Duodenal mucosa (tissue), 2 donors: Measurements from ENCODE around the gene CXCL12.
A peak's percentile ranks its signal among the peaks of the same experiment; 100 is the strongest.

Experiments
- H3K27ac ChIP-seq: one replicate; pipeline ENCODE4 v1.7.0; 2013; ENCODE audit warnings: low read depth, low read length
- H3K27me3 ChIP-seq, 2 donors: one replicate each; pipeline ENCODE4 v1.7.0; 2013; ENCODE audit warnings: low read length in 2 of 2, control low read depth in 1 of 2; ENCODE audit not compliant: insufficient read depth in 2 of 2, control insufficient read depth in 1 of 2
- H3K36me3 ChIP-seq, 2 donors: one replicate each; pipeline ENCODE4 v1.7.0; 2013; ENCODE audit warnings: low read length in 2 of 2, control low read depth in 1 of 2; ENCODE audit not compliant: insufficient read depth in 2 of 2, control insufficient read depth in 1 of 2
- H3K4me1 ChIP-seq, 2 donors: one replicate each; pipeline ENCODE4 v1.7.0; 2013; ENCODE audit warnings: low read length in 2 of 2, control low read depth in 1 of 2; ENCODE audit not compliant: insufficient read depth in 2 of 2, control insufficient read depth in 1 of 2
- H3K4me3 ChIP-seq, 2 donors: one replicate each; pipeline ENCODE4 v1.7.0; 2013; ENCODE audit warnings: low read length in 2 of 2, low read depth in 1 of 2
- H3K9ac ChIP-seq, 2 donors: one replicate each; pipeline ENCODE4 v1.7.0; 2013; ENCODE audit warnings: low read length in 2 of 2, low read depth in 1 of 2
- H3K9me3 ChIP-seq, 2 donors: one replicate each; pipeline ENCODE4 v1.7.0; 2013; ENCODE audit warnings: low read length in 2 of 2, control low read depth in 1 of 2; ENCODE audit not compliant: control insufficient read depth in 1 of 2

The CXCL12 gene

DNA sequence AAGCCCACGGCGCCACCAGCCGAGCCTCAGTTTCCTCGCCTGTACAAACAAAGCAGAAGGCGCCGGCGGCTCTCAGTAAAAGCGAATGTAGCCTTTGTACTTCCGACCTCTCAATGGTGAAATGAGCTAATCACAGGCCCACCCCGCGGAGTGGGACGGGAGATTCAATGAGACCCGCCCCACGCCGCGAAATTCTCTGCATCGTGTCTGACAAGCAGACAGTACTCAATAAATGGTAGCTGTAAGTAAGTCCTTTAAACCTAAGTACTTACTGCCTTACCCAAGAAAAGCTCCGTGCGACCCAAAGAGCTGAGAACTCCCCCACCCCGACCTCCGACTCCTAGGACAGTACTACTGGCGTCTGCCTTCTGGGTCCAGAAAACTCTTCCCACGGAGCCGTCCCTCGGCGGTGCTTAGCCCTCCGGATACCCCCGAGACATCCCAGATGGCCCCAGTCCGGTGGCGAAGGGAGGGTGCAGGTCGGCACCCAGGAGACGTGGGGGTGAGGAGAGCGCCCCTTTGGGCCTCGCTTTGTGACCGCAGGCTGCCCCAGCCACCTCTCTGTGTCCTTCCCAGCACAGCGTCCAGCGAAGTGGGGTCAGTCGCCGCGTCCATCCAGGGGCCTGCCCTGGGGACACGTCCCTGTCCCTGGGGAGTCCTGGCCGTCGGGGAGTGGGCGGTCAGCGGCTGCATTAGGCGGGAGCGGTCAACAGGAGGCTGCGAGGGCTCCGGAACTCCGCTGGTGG lies 972 bp upstream of the CXCL12 start:
- no peak overlapping the region for H3K27ac ChIP-seq
- H3K27me3 ChIP-seq = peaks cover 16 to 18% of the 10 kb centered on the region in 2 donors
- H3K4me3 ChIP-seq = peak overlapping the region; percentile 22 to 53
- H3K4me1 ChIP-seq = peaks cover 0 to 5% of the 10 kb centered on the region in 2 donors
- no peak overlapping the region for H3K9ac ChIP-seq
- H3K9me3 ChIP-seq = no peaks in the 10 kb centered on the region
- H3K36me3 ChIP-seq = no peaks in the 10 kb centered on the region

DNA sequence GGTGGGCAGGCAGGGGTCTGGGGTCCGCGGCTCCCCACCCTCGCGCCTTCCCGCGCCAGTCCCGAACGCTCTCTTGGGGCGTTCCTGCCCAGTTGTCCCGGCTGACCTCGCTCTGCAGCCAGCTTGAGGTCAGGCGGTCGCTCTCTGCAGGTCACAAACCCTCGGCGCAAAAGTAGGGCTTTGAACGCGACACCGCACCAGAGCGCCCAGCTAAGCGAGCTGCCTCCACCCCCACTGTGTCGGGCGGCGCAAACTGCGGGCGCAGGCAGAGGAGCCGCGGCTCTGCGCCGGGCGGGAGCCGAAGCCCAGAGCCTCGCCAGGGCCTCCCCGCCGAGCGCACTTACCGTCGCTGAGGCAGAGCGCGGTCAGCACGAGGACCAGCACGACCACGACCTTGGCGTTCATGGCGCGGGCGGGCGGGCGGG lies 284 bp downstream of the CXCL12 start:
- peak overlapping the region in 1 of 2 donors; percentile 32 for H3K9ac ChIP-seq
- H3K9me3 ChIP-seq = no peaks in the 10 kb centered on the region
- no peaks in the 10 kb centered on the region for H3K36me3 ChIP-seq
- peaks cover 16 to 18% of the 10 kb centered on the region in 2 donors for H3K27me3 ChIP-seq
- H3K27ac ChIP-seq = no peak overlapping the region
- peak overlapping the region; percentile 38 to 66 for H3K4me3 ChIP-seq
- peaks cover 0 to 5% of the 10 kb centered on the region in 2 donors for H3K4me1 ChIP-seq

DNA sequence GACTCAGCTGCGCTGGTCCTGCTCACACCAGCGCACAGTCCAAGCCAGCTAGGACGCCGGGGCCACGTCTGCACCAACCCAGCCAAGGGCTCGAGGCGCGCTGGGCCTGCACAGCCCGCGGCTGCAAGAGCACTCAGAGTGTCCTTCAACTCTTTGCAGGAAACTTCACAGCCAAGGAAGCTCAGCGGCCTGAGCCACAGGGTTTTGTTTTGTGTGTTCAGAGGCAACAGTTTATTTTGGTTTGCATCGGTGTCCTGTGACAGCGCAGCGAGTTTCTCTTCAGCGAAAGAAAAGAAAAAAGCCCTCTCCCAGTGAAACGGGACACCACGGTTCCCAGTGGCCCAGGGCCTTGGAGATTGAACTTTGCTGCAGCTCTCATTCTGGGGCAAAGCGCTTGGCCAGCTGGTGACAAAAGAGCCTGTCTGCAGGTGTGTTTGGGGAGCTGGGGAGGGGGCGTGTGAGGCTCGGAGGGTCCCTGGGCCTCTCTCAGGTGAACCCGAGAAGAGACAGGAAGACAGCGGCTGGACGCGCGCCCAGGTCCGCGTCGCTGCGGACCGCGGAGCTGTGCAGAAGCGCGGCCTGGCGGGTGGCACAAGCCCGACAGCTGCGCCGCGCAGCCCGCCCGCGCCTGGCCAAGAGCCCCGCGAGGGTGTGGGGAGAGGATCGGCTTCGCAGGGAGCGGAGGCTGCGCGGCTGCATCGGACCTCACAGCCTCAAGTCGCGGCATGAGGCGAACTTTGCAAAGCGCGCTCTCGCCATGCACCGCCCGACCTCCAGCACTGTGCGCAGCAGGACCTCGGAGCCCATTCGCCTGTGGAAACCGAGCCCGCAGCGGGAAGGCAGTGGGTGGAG lies 922 bp downstream of the CXCL12 start:
- Histone ChIP-seq H3K9ac (peak overlapping the region in 1 of 2 donors; percentile 43), H3K27me3 (peaks cover 16 to 18% of the 10 kb centered on the region in 2 donors), H3K27ac (no peak overlapping the region), H3K36me3 (no peaks in the 10 kb centered on the region), H3K4me3 (peak overlapping the region; percentile 38 to 66), H3K9me3 (no peaks in the 10 kb centered on the region), H3K4me1 (peaks cover 0 to 5% of the 10 kb centered on the region in 2 donors)

DNA sequence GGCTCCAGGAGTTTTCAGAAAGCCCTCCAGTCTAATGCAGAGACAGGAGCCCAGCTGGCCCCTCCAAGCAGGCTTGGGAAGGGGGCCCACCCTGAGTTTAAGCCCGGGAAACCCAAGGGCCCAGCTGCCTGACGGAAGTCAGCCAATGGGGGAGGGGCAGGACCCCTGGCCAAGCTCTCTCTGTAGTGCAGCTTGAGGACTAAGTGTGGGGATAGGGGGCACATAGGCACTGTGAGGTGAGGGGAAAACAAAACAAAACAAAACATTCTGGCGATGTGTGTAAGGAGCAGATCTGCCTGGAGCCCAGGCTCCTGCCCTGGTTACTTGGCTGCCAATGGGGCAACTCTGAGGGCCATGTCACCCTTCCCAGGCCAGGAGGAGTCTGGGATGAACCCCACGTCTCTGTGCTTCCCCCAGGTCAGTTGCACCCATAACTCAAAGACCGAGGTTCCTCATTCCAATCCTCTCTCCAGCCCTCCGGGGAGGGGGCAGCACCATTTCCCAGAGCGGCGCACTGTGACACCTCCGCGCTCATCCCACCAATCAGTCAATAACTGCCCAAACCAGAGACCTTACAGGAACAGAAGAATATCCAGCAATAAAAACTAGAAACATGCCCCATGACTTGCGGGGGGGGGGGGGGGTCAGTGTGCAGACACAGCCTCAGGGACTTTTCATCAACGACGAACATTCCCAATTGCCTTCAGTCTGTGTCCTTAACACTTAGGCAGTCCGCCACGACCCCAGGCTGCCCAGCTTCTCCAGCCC lies 1.7 kb downstream of the CXCL12 start:
- Histone ChIP-seq H3K27ac (no peak overlapping the region), H3K9me3 (no peaks in the 10 kb centered on the region), H3K36me3 (no peaks in the 10 kb centered on the region), H3K27me3 (peaks cover 16 to 18% of the 10 kb centered on the region in 2 donors), H3K9ac (peak overlapping the region in 1 of 2 donors; percentile 18), H3K4me1 (peaks cover 0 to 5% of the 10 kb centered on the region in 2 donors), H3K4me3 (peak overlapping the region; percentile 38 to 66)

DNA sequence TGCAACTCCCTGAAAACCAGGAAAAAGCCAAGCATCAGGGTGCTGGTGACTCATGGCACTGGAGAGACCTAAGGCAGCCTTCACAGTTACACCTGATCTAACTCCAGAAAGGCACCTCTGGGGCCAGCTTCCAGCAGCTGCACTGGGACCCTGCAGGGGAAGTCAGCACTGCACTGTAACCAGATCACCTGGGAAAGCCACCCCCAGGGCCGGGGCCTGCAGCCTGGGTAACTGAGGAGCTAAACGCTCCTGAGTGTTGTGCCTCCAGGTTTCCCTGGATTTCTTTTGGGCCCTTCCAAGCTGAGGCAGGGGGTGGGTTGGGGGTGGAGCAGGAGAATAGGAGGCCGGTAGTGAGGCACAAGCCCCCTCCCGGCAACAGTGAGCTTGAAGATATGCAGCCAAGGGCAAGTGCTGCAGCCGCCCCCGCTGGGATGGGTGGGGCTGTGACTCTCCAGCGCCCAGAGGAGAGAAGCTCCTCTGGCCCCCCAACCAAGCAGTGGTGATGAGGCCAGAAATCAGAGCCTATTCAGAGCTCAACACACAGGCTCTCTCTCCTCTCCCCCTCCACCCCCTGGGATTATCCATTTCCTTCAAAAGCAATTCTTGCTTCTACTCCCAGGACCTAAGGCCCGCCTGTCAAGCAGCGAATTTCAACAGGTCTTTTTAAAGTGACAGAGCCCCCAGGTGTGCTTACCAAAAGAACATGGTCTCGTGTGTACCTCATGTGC lies 2.6 kb downstream of the CXCL12 start:
- Histone ChIP-seq H3K27ac (no peak overlapping the region), H3K4me3 (peak overlapping the region in 1 of 2 donors; percentile 48), H3K36me3 (no peaks in the 10 kb centered on the region), H3K9me3 (no peaks in the 10 kb centered on the region), H3K9ac (peak overlapping the region in 1 of 2 donors; percentile 18), H3K27me3 (peaks cover 16 to 18% of the 10 kb centered on the region in 2 donors), H3K4me1 (peaks cover 0 to 5% of the 10 kb centered on the region in 2 donors)

DNA sequence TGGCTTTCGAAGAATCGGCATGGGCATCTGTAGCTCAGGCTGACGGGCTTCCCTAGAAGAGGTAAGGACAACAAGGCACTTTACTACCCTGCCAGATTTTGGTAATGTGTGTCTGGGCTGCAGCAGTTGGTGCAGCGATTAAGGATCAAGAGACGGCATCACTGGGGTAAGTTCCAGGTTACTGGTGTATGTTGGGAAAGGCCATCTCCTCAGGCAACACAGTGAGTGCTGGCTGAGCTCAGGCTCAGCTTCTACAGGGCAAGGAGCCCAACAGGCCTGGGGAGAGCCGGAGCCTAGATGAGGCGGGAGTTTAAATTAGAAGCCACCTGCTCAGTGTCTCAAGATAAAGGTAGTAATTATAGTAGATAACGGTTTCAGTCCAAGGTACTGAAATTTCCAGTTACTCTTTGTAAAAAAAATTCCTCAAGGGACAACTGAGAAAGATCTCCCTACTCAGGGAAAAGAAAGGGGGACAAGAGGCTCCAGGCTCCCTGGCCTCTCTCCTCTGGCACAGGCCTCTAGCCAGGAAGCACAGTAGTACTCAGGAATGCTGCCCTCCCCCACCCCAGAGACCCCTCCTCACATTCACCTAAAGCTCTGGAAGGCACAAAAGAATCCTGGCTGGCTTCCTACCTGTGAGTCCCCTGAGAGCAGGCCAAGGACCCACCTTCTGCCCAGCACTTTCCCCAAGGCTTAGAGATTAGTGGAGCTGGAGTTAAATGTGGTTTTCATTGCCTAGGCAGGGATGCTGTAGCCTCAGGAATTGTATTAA lies 3.9 kb downstream of the CXCL12 start:
- peaks cover 16% of the 10 kb centered on the region in 2 donors for H3K27me3 ChIP-seq
- H3K4me3 ChIP-seq = no peak overlapping the region
- H3K27ac ChIP-seq = no peak overlapping the region
- no peak overlapping the region for H3K9ac ChIP-seq
- H3K36me3 ChIP-seq = no peaks in the 10 kb centered on the region
- peaks cover 0 to 5% of the 10 kb centered on the region in 2 donors for H3K4me1 ChIP-seq
- no peaks in the 10 kb centered on the region for H3K9me3 ChIP-seq

DNA sequence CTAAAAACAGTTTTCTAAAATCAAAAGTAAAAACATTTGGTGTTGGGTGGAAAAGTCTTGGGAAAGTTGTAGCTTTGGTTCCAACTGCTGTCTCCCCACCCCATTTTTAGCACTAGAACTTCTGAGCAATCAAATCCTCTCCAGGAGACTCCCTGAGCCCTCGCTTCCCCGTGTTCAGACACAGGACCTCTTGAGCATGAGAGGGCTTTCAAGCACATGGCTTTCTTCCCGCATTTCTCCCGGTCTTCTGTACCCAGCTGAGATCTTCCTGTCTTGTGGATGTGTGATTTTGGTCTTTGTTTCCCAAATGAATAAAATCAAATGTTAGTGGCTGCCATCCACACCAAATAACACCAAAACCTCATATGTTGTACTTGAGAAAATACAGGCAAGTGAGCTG lies 5.0 kb downstream of the CXCL12 start:
- no peaks in the 10 kb centered on the region for H3K36me3 ChIP-seq
- no peak overlapping the region for H3K27ac ChIP-seq
- H3K9ac ChIP-seq = no peak overlapping the region
- H3K4me1 ChIP-seq = peaks cover 0 to 5% of the 10 kb centered on the region in 2 donors
- peaks cover 7% of the 10 kb centered on the region in 2 donors for H3K27me3 ChIP-seq
- H3K9me3 ChIP-seq = no peaks in the 10 kb centered on the region
- H3K4me3 ChIP-seq = no peak overlapping the region

DNA sequence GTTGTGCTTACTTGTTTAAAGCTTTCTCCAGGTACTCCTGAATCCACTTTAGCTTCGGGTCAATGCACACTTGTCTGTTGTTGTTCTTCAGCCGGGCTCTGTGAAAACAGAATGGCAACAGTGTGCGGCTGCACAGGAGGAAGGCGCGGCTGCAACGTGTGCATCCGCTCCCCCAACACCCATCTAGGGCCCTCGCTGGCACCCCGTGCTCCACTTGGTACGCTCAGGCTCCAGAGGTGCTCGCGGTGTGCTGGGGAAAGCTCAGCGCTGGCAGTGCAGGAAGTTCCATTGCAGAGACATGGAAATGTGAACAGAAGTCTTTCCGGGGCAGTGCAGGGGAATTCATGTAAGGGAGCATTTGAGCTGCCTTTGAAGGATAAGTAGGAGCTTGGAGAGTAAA lies 6.3 kb downstream of the CXCL12 start:
- H3K4me1 ChIP-seq = no peaks in the 10 kb centered on the region

More for the DNA sequence above, 6.3 kb downstream of the CXCL12 start:
- H3K9me3 ChIP-seq = no peaks in the 10 kb centered on the region
- H3K4me3 ChIP-seq = no peak overlapping the region
- peaks cover under 1 to 4% of the 10 kb centered on the region in 2 donors for H3K27me3 ChIP-seq
- H3K9ac ChIP-seq = no peak overlapping the region
- H3K36me3 ChIP-seq = no peaks in the 10 kb centered on the region
- H3K27ac ChIP-seq = no peak overlapping the region
